H7 (cell line): ENCODE results near the gene CASKIN1. TPM values are rescaled to one million over a fixed set of nuclear protein-coding genes. Genes with fewer than 3 reads are reported as not detected.

Experiments used
- DNase-seq: peaks from one replicate; pipeline ENCODE4 v3.0.0; 2012
- H3K27me3 ChIP-seq: 2 replicates; pipeline ENCODE4 v1.6.0; 2011; ENCODE audit warnings: mild to moderate bottlenecking, low read length; ENCODE audit not compliant: control insufficient read depth, insufficient read depth
- H3K36me3 ChIP-seq: replicated peaks from 2 replicates; pipeline ENCODE4 v1.5.1; 2011; ENCODE audit warnings: low read length; ENCODE audit not compliant: control insufficient read depth, insufficient read depth
- H3K4me3 ChIP-seq: 2 replicates; pipeline ENCODE4 v1.5.1; 2011; ENCODE audit warnings: low read depth, mild to moderate bottlenecking, control low read depth, low read length, moderate library complexity; ENCODE audit not compliant: insufficient read depth
- total RNA-seq: library from RNA; depleted of rRNA; stranded (reverse); fragments of >200 nt; shearing (Covaris generic); gene quantifications from 2 replicates; pipeline ENCODE4 v1.2.3, GENCODE V29; 2014

CASKIN1 gene
- total RNA-seq, 1 experiment from 2014 or later = 2.0 TPM

DNA sequence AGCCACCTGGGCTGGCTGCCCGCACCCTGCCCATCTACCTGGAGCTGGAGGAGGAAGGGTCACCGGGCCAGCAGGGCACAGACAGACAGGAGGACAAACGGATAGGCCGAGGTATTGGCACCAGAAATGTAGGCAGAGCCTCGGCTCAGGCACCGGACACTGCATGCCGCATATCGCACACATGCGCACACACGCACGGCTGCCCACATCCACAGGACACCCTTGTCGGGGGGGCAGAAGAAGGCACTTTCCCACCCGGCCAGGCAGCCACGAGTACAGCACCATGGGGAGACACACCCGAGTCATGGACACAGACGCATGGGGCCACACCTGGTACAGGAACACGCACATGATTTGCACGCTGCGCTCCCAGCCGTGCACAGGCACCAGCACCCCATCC, 14.5 kb downstream of the CASKIN1 start:
- H3K4me3 ChIP-seq = no peak overlapping the region
- no peak for DNase-seq
- H3K27me3 ChIP-seq = 0 out of 2 replicates have a peak, but pooled peaks cover 3% of the 10 kb centered on the region
- peaks cover 2% of the 10 kb centered on the region; the same call in 1 of the 2 replicates for H3K36me3 ChIP-seq

DNA sequence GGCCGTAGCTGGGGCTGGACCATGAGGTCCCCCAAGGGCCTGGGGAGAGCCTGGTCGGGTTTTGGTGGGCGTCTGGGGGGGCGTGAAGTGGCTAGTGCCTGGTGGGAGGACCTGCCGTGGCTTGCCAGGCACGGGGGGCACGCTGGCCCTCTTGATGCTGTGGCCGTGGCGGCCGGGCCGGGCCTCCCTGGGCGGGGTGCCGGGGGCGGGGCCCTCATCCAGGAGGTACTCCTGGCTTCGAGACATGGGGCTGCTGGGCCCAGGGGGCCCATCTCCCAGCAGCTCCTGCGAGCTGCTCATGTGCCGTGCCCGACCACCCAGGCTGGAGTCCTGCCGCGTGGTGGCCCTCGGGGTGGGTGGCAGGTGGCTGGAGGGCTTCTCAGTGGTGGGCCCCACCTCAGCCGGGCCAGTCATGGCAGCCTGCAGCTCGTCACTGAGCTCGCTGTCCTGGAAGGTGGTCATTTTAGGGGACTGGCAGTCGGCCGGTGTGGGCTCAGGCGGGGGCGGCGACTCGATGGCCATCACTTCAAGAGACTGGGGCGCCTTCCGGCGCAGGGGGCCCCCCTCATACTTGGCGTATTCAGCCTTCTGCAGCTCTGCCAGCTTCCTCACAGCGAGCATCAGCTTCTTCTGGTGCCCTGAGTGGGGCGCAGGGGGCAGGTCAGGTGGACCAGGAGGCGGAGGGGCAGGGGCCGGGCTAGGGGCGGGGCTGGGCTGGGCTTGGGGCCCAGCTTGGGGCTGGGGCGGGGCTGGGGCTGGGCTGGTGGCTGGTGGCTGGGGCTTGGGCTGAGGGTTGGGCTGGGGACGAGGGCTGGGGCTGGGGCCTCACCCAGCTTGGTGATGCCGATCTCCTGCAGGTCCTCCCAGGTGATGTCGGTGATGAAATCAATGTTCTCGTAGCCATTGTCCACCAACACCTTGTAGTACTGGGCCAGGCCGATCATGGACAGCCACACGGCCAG, 15.2 kb downstream of the CASKIN1 start:
- DNase-seq = peak; percentile 91
- H3K27me3 ChIP-seq = 0 out of 2 replicates have a peak, but pooled peaks cover 3% of the 10 kb centered on the region
- H3K36me3 ChIP-seq = peaks cover 2% of the 10 kb centered on the region; the same call in 1 of the 2 replicates
- no peak overlapping the region for H3K4me3 ChIP-seq

DNA sequence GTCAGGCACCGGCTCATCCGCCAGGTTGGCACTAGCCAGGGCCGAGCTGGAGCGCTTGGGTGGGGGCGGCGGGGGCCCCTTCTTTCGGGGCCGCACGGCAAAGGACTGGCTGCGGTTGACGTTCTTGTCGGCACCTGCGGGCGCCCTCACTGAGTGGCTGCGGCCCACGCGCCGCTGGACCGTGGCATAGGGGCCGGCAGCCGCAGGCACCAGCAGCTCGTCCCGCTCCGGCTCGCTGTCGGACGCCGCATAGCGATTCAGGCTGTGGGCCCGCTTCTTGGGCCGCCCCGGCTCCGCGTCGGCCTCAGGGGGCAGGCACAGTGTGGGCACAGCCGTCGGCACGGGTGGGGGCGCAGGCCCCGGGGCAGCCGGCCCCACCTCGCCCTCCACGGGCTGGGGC, 15.9 kb downstream of the CASKIN1 start:
- no peak for DNase-seq
- Histone ChIP-seq H3K27me3 (0 out of 2 replicates have a peak, but pooled peaks cover 3% of the 10 kb centered on the region), H3K36me3 (peaks cover 2% of the 10 kb centered on the region; the same call in 1 of the 2 replicates), H3K4me3 (no peak overlapping the region)

DNA sequence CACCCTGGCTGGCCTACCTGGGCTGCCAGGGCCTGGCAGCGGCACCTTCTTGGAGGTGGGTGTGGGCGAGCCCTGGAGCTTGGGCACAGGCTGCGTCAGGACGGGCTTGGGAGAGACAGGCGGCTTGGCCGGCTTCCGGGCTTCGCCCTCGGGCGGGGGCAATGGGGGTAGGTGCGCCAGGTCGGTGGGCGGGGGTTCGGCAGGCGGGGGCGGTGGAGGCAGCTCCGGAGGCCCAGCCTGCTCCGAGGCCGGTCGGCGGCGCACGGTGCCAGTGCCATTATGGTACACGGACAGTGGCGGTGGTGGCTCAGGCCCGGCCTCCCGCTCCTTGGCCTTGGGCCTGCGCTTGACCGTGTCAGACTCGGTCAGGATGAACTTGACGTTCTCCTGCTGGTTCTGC, 16.8 kb downstream of the CASKIN1 start:
- DNase-seq = peak; percentile 66
- Histone ChIP-seq H3K36me3 (peaks cover 6% of the 10 kb centered on the region), H3K27me3 (0 out of 2 replicates have a peak, but pooled peaks cover 3% of the 10 kb centered on the region), H3K4me3 (no peak overlapping the region)

DNA sequence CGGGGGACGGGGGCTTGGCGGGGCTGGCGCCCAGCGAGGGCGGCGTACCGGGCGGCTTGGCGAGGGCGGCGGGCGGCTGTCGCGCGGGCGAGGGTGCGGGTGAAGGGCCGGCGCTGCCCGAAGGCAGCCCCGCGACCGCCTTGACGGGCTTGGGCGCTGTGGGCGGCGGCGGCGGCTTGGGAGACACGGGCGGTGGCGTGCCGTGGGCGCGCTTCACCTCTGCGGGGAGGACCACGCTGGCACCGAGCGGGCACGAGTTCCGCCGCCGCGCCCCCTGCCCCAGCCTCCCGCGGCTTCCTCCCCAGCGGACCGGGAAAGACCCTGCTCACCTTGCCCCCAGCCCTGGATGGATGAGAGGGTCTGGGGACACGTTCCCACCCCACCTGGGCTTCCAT, 17.3 kb downstream of the CASKIN1 start:
- Histone ChIP-seq H3K27me3 (0 out of 2 replicates have a peak, but pooled peaks cover 3% of the 10 kb centered on the region), H3K36me3 (peaks cover 11% of the 10 kb centered on the region), H3K4me3 (no peak overlapping the region)
- DNase-seq = no peak

DNA sequence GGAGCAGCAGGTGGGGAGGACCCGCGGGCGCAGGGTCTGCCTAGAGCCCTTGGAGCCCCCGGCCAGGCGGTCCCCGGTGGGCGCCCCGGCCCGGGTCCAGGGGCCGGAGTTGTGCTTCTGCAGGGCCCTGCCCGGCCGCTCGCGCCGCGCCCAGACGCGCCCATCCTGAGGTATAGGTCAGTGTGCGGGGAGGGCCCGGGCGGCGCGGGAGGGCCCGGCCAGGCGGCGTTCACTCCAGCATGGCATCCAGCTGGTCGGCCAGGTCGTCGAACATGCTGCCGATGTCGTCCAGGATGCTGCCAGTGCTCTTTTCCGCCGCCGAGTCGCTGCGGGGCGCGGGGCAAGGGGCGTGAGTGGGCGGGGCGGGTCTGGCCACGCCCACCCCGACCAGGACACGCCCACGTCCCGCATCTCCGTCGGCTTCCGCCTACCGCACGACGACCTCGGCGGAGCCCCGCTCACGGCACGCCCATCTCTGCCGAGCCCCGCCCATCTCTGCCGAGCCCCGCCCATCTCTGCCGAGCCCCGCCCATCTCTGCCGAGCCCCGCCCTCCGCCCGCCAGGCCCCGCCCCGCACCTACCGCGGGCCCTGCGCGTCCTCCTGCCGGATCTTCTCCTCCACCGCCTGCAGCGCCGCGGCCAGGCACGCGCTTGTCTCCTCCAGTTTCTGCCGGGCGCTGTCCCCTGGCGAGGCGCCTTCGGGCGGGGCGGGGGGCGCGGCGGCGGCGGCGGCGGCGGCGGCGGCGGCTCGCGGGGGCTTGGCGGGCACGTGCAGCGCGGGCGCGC, 17.9 kb downstream of the CASKIN1 start:
- DNase-seq = peak; percentile 99

DNA sequence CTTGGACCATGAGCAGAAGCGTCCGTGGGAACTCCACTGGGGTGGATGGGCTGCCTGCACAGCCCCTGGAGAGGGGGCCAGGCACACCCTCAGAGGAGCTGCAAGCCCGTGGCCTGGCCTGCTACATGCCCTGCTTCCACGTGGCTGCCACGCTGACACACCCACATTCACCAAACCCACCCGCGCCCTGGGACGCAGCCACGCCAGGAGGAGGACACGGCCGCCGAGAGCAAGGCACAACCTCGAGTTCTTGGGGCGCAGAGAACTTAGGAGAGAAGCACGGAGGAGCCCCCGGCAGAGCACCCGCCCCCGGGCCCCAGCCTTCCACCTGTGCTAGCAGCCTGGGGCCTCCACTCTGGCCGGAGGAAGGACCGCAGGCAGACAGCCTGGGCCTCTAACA, 18.8 kb downstream of the CASKIN1 start:
- H3K27me3 ChIP-seq = 0 out of 2 replicates have a peak, but pooled peaks cover 3% of the 10 kb centered on the region
- DNase-seq = no peak
- peaks cover 18% of the 10 kb centered on the region for H3K36me3 ChIP-seq
- H3K4me3 ChIP-seq = no peak overlapping the region

More for the DNA sequence above, 17.9 kb downstream of the CASKIN1 start:
- Histone ChIP-seq H3K36me3 (peaks cover 14% of the 10 kb centered on the region), H3K4me3 (no peak overlapping the region), H3K27me3 (0 out of 2 replicates have a peak, but pooled peaks cover 3% of the 10 kb centered on the region)

DNA sequence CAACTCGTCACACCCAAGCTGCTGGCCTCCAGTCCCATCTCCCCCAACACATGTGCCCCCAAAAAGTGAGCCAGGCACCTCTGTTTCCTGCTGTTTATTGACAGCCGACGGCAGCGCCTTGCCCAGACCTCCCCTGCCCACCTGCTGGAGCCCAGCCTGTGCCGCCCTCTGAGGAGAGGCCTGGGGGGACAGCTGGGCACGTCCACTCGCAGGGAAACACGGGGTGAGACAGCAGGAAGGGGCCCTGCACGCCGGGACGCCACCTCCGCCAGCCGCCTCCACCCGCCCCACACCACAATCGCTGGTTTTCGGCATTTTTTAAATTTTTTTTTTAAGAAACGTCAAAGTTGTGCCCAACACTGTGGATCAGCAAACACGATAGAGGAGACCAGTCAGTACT, 19.3 kb downstream of the CASKIN1 start:
- H3K27me3 ChIP-seq = 0 out of 2 replicates have a peak, but pooled peaks cover 3% of the 10 kb centered on the region
- H3K4me3 ChIP-seq = no peak overlapping the region
- peaks cover 18% of the 10 kb centered on the region for H3K36me3 ChIP-seq
- DNase-seq = no peak

DNA sequence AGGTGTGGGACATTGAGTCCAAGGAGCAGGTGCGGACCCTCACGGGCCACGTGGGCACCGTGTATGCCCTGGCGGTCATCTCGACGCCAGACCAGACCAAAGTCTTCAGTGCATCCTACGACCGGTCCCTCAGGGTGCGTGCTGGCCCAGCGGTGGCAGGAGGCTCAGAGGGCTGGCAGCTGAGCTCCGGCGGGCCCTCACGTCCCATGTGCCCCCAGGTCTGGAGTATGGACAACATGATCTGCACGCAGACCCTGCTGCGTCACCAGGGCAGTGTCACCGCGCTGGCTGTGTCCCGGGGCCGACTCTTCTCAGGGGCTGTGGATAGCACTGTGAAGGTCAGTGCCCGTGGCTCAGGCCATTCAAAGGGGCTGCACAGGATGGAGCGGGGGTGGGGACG, 20.4 kb downstream of the CASKIN1 start:
- Histone ChIP-seq H3K27me3 (0 out of 2 replicates have a peak, but pooled peaks cover 3% of the 10 kb centered on the region), H3K4me3 (no peak overlapping the region), H3K36me3 (peaks cover 18% of the 10 kb centered on the region)
- DNase-seq = no peak

DNA sequence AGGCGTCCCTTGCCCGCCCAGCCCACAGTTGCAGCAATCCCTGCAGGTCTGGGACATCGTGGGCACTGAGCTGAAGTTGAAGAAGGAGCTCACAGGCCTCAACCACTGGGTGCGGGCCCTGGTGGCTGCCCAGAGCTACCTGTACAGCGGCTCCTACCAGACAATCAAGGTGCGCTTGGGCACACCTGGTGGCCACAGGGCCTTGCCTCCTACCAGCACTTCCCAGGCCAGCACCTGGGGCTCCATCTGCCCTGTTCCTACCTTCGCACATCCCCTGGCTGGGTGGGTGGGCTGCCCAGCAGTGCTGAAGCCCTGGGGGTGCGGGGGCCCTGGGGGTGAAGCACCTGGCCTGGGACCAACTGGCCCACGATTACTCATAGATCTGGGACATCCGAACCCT, 21.0 kb downstream of the CASKIN1 start:
- Histone ChIP-seq H3K27me3 (0 out of 2 replicates have a peak, but pooled peaks cover 3% of the 10 kb centered on the region), H3K36me3 (peaks cover 18% of the 10 kb centered on the region), H3K4me3 (no peak overlapping the region)
- no peak for DNase-seq

DNA sequence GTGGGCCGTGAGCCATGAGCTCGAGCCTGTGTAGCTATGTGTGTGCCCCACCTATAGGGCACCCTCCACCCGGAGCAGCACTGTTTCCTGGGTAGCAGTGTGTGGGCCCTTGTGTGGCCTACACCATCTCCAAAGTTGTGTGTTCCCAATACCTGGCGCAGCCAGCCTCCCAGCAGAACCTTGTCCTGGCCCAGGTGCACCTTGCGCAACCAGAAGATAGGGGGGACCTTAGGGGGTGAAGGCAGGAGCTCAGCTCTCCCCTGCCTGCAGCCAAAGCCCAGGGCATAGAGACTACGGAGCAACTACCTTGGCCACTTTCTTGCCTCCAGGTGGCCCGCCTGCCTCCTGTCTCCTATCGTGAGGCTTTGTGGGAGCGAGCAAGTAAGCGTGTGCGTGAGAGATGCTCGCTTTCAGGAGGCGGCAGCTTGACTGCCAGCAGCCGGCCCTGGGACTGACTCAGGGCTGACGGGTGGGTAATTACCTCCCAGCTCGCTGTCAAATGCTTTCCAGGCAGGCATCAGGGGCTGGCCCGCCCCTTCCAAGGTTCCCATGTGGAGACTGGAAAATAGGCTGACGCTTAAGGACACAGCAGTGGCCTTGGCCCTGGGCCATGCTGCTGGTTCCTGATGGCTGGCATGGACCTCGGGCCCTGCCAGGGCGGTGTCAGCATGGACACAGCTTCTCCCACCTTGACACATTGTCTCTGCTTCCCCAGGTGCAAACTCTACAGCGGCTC, 21.8 kb downstream of the CASKIN1 start:
- DNase-seq = no peak

DNA sequence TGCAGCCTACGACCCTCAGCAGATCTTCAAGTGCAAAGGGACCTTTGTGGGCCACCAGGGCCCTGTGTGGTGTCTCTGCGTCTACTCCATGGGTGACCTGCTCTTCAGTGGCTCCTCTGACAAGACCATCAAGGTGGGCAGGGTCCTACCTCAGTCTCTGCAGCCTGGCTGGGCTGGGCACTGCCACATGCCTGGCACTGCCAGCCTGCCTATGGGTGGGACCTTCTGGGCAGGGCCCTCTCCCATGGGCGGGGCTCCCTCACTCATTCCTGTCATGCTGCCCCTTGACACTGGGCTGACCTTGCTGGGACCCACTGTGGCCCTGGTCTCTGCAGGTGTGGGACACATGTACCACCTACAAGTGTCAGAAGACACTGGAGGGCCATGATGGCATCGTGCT, 22.5 kb downstream of the CASKIN1 start:
- H3K36me3 ChIP-seq = peaks cover 18% of the 10 kb centered on the region
- DNase-seq = no peak
- H3K4me3 ChIP-seq = no peak overlapping the region
- H3K27me3 ChIP-seq = no peaks in the 10 kb centered on the region

More for the DNA sequence above, 21.8 kb downstream of the CASKIN1 start:
- Histone ChIP-seq H3K27me3 (0 out of 2 replicates have a peak, but pooled peaks cover 3% of the 10 kb centered on the region), H3K36me3 (peaks cover 18% of the 10 kb centered on the region), H3K4me3 (no peak overlapping the region)

DNA sequence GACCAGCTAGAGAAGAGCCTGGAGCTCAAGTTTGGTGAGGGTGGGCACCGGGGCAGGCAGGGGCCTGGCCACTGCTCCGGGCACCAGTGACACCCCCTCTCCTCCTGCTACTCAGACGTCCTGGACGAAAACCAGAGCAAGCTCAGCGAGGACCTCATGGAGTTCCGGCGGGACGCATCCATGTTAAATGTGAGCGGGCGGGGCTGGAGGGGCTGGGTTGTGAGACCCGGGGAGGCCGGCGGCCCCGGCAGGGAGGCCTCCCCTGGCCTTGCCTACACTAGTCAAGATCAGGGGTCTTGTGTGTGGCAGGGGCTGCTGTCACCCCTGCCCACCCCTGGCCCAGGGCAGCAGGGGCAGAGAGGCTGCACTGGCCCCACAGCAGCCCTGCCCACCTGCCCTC, 23.0 kb downstream of the CASKIN1 start:
- no peaks in the 10 kb centered on the region for H3K27me3 ChIP-seq
- no peak overlapping the region for H3K4me3 ChIP-seq
- peaks cover 18% of the 10 kb centered on the region for H3K36me3 ChIP-seq
- DNase-seq = no peak
